Sigmoid colon (tissue), 4 donors: Measurements from ENCODE around the gene DOCK3.

Experiments
- CTCF ChIP-seq, 4 experiments: fragments of 450-650 bp in 3 of 4; fragments of 200-600 bp in 1 of 4; IDR thresholded peaks; one replicate each; pipeline ENCODE4 v1.5.1; 2016 to 2019; ENCODE audit warnings: antibody characterized with exemption in 4 of 4, mild to moderate bottlenecking in 3 of 4, moderate library complexity in 2 of 4
- EP300 ChIP-seq, 4 donors: sonication (generic); formaldehyde crosslinking; IDR thresholded peaks; one replicate each; pipeline ENCODE4 v1.6.1; 2017; ENCODE audit warnings: antibody characterized with exemption in 4 of 4
- POLR2A ChIP-seq, 2 donors: fragments of 450-650 bp; IDR thresholded peaks; one replicate each; pipeline ENCODE4 v1.6.1; 2016; ENCODE audit warnings: antibody characterized with exemption in 2 of 2, mild to moderate bottlenecking in 2 of 2, moderate library complexity in 2 of 2
- POLR2AphosphoS5 ChIP-seq, 4 donors: sonication (generic); formaldehyde crosslinking; IDR thresholded peaks; one replicate each; pipeline ENCODE4 v1.6.1; 2017; ENCODE audit warnings: antibody characterized with exemption in 4 of 4

GRCh38 chr3:51137715-51138114 lies 463.0 kb downstream of the DOCK3 start:
- TF ChIP-seq POLR2AphosphoS5 (IDR thresholded peaks at IDR 0.05) (no peak), POLR2A (IDR thresholded peaks at IDR 0.05) (no peak), CTCF (IDR thresholded peaks at IDR 0.05) (no peak), EP300 (IDR thresholded peaks at IDR 0.05) (no peak)
